ENCODE measurements around the gene RIMBP2. TPM values are rescaled to one million over a fixed set of nuclear protein-coding genes. Genes with fewer than 3 reads are reported as not detected.

The RIMBP2 gene
- total and polyA plus RNA-seq, 2 donors (not counting 1 experiment from before 2014, with no cell fraction given): 0.17 TPM; not detected in 1

DNA sequence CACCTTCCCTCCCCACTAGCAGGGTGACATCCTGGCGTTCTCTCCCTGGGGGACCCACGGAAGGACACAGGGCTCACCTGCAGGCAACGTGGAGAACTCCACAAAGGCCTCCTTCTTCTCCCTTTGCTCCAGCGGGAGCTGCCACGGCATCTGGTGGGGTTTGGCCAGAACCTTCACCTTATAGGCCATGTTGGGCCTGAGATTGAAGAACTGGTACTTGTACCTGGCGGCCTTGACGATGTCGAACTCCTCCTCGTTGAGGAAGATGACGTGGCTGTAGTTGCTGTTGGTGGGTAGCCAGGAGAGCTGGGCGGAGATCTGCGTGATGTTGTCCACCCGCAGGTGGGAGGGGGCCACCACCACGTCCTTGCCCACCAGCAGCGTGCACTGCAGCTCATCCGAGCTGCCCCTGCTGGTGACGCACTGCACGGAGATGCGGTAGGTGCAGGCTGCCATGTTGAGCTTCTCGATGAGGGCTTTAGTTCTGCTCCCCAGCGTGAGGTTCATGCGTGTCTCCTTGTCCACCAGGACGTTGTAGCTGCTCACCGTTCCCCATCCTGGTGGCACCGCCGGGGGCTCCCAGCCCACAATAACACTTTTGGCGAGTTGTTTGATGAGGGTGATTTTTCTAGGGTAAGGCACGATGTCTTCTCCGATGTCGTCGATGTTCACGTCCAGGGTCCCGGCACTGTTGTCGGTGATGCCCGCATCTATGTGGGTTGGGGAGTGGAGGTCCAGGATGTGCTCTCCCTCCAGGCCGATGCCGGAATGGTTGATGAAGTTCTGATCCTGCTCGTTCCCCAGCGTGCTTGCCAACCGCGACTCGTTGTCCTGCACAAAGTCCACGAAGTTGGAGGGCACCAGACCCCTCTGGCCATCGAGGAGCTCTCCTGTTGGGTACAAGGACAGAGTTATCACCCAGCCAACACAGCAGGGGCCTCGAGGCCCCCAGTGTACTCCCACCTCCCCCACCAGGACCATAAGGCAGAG is 274.0 kb downstream of the RIMBP2 start:
- Histone ChIP-seq H3K27me3 (ENCODE audit: control insufficient read depth, insufficient read depth, low read length) (no peaks in the 10 kb centered on the region), H4K20me1 (ENCODE audit: control insufficient read depth, extremely low read depth, insufficient read depth, low read length) (no peaks in the 10 kb centered on the region), H3K79me2 (ENCODE audit: control insufficient read depth, insufficient read depth, low read length) (no peaks in the 10 kb centered on the region), H3K4me1 (ENCODE audit: control insufficient read depth, extremely low read depth, insufficient read depth, low read length) (no peaks in the 10 kb centered on the region), H3K9me3 (ENCODE audit: control insufficient read depth, insufficient read depth, low read depth, low read length) (no peaks in the 10 kb centered on the region), H3K36me3 (ENCODE audit: control insufficient read depth, insufficient read depth, low read length) (no peaks in the 10 kb centered on the region), H3K9ac (ENCODE audit: insufficient read depth, low read length) (no peak overlapping the region), H3K4me2 (ENCODE audit: extremely low read depth, insufficient read depth, low read length) (no peak overlapping the region), H3K4me3 (replicated peaks in 1 of 4; ENCODE audit: control extremely low read depth in 1 of 4, insufficient read depth in 1 of 4, low read depth in 3 of 4, low read length in 4 of 4) (no peak overlapping the region), H3K27ac (ENCODE audit: insufficient read depth, low read length) (no peak overlapping the region), H2AFZ (ENCODE audit: low read length) (no peak overlapping the region)
- no peak for DNase-seq (ENCODE audit: low read depth in 2 of 2)
- TF ChIP-seq EZH2 (IDR thresholded peaks at IDR 0.05; ENCODE audit: low read length, missing control alignments): no peak
- TF ChIP-seq, protein P1, sequence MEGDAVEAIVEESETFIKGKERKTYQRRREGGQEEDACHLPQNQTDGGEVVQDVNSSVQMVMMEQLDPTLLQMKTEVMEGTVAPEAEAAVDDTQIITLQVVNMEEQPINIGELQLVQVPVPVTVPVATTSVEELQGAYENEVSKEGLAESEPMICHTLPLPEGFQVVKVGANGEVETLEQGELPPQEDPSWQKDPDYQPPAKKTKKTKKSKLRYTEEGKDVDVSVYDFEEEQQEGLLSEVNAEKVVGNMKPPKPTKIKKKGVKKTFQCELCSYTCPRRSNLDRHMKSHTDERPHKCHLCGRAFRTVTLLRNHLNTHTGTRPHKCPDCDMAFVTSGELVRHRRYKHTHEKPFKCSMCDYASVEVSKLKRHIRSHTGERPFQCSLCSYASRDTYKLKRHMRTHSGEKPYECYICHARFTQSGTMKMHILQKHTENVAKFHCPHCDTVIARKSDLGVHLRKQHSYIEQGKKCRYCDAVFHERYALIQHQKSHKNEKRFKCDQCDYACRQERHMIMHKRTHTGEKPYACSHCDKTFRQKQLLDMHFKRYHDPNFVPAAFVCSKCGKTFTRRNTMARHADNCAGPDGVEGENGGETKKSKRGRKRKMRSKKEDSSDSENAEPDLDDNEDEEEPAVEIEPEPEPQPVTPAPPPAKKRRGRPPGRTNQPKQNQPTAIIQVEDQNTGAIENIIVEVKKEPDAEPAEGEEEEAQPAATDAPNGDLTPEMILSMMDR (conservative IDR thresholded peaks at IDR 0.05 in 1 of 2, IDR thresholded peaks at IDR 0.05 in 1 of 2; ENCODE audit: low read depth in 1 of 2, low read length in 2 of 2): no peak

DNA sequence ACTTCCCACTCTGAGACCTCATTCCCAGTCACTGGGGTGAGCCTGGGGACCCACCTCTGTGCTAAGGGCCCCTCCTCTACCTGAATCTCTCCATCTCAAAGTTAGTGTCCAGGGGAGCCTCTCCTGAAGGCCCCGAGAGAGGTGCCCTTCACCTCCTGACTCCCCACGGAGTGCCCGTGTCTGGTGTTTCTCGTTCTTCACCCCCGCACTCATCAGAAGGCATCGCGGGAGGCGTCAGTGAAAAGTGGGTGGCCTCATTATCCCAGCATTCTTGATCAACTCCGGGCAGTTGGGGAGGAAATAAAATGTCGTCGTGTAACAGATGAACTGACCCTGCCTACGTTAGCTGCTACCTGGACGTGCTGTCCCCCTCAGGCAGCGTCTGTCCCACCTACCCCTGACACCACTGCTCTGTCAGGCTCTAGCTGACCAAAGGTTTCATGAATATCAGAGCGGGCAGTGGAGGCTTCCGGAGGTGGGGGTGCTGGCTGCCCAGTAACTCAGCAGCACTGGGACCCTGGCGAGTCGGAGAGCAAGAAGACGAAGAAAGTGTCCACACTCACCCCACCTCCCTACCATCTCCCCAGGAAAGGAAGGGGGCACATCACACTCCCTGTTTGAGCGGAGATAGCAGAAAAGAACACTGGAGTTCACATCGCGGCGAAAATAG is 275.6 kb downstream of the RIMBP2 start:
- no peaks in the 10 kb centered on the region for H3K79me2 ChIP-seq (ENCODE audit: control insufficient read depth, insufficient read depth, low read length)
- H3K36me3 ChIP-seq (ENCODE audit: control insufficient read depth, insufficient read depth, low read length): no peaks in the 10 kb centered on the region
- no peaks in the 10 kb centered on the region for H3K9me3 ChIP-seq (ENCODE audit: control insufficient read depth, insufficient read depth, low read depth, low read length)
- no peaks in the 10 kb centered on the region for H3K27me3 ChIP-seq (ENCODE audit: control insufficient read depth, insufficient read depth, low read length)
- H4K20me1 ChIP-seq (ENCODE audit: control insufficient read depth, extremely low read depth, insufficient read depth, low read length): no peaks in the 10 kb centered on the region
- H3K27ac ChIP-seq (ENCODE audit: insufficient read depth, low read length): no peak overlapping the region
- DNase-seq (ENCODE audit: low read depth in 2 of 2): no peak
- H3K9ac ChIP-seq (ENCODE audit: insufficient read depth, low read length): no peak overlapping the region
- H3K4me1 ChIP-seq (ENCODE audit: control insufficient read depth, extremely low read depth, insufficient read depth, low read length): no peaks in the 10 kb centered on the region
- H2AFZ ChIP-seq (ENCODE audit: low read length): no peak overlapping the region
- no peak for TF ChIP-seq EZH2 (IDR thresholded peaks at IDR 0.05; ENCODE audit: low read length, missing control alignments)
- TF ChIP-seq, protein P1 (conservative IDR thresholded peaks at IDR 0.05 in 1 of 2, IDR thresholded peaks at IDR 0.05 in 1 of 2; ENCODE audit: low read depth in 1 of 2, low read length in 2 of 2): no peak
- no peak overlapping the region for H3K4me3 ChIP-seq (replicated peaks in 1 of 4; ENCODE audit: control extremely low read depth in 1 of 4, insufficient read depth in 1 of 4, low read depth in 3 of 4, low read length in 4 of 4)
- H3K4me2 ChIP-seq (ENCODE audit: extremely low read depth, insufficient read depth, low read length): no peak overlapping the region

DNA sequence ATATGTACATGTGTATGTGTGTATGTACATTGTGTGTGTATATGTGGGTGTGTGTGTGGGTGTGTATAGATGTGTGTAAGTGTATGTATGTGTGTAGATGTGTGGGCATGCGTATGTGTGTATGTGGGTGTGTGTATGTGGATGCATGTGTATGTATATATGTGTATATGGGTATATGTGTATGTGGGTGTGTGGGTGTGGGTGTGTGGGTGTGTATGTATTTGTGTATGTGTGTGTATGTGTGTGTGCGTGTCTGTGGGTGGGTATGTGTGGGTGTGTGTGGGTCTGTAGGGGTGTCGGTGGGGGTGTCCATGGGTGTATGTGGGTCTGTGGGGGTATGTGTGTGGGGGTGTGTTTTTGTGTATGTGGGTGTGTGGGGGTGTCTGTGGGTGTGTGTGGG is 276.8 kb downstream of the RIMBP2 start:
- H2AFZ ChIP-seq (ENCODE audit: low read length): no peak overlapping the region
- no peak for DNase-seq (ENCODE audit: low read depth in 2 of 2)
- no peaks in the 10 kb centered on the region for H3K27me3 ChIP-seq (ENCODE audit: control insufficient read depth, insufficient read depth, low read length)
- H3K4me1 ChIP-seq (ENCODE audit: control insufficient read depth, extremely low read depth, insufficient read depth, low read length): no peaks in the 10 kb centered on the region
- H3K27ac ChIP-seq (ENCODE audit: insufficient read depth, low read length): no peak overlapping the region
- no peaks in the 10 kb centered on the region for H4K20me1 ChIP-seq (ENCODE audit: control insufficient read depth, extremely low read depth, insufficient read depth, low read length)
- H3K36me3 ChIP-seq (ENCODE audit: control insufficient read depth, insufficient read depth, low read length): no peaks in the 10 kb centered on the region
- no peak for TF ChIP-seq EZH2 (IDR thresholded peaks at IDR 0.05; ENCODE audit: low read length, missing control alignments)
- TF ChIP-seq, protein P1 (conservative IDR thresholded peaks at IDR 0.05 in 1 of 2, IDR thresholded peaks at IDR 0.05 in 1 of 2; ENCODE audit: low read depth in 1 of 2, low read length in 2 of 2): no peak
- no peak overlapping the region for H3K4me2 ChIP-seq (ENCODE audit: extremely low read depth, insufficient read depth, low read length)
- H3K4me3 ChIP-seq (replicated peaks in 1 of 4; ENCODE audit: control extremely low read depth in 1 of 4, insufficient read depth in 1 of 4, low read depth in 3 of 4, low read length in 4 of 4): no peak overlapping the region
- H3K9me3 ChIP-seq (ENCODE audit: control insufficient read depth, insufficient read depth, low read depth, low read length): no peaks in the 10 kb centered on the region
- H3K79me2 ChIP-seq (ENCODE audit: control insufficient read depth, insufficient read depth, low read length): no peaks in the 10 kb centered on the region
- H3K9ac ChIP-seq (ENCODE audit: insufficient read depth, low read length): no peak overlapping the region

All from fibroblast of lung (primary cell).